Thyroid gland (tissue), 4 donors: Measurements from ENCODE around the gene MYL11. TPM values are rescaled to one million over a fixed set of nuclear protein-coding genes. Genes with fewer than 3 reads are reported as not detected.
"Not testable (repeated sequence)": the region's sequence is repeated elsewhere in the genome, so short reads cannot be mapped to it uniquely, and the experiment has no call there.

Experiments
- DNase-seq, 2 donors: peaks; one replicate each; pipeline ENCODE4 v3.0.0-alpha.2; 2019
- H3K27ac ChIP-seq, 3 donors: fragments of 200-600 bp; sonication (generic); 1 replicate in 2 of 3; 2 replicates in 1 of 3; pipeline ENCODE4 v1.5.1; 2016 to 2019; ENCODE audit warnings: mild to moderate bottlenecking in 1 of 3, moderate library complexity in 1 of 3
- H3K27me3 ChIP-seq: fragments of 200-600 bp; sonication (generic); one replicate; pipeline ENCODE4 v1.5.1; 2019
- H3K36me3 ChIP-seq, 2 donors: fragments of 200-600 bp; sonication (generic); one replicate each; pipeline ENCODE4 v1.5.1; 2016 to 2019
- H3K4me1 ChIP-seq, 2 donors: fragments of 200-600 bp; sonication (generic); one replicate each; pipeline ENCODE4 v1.5.1; 2017 to 2019
- H3K4me3 ChIP-seq, 3 donors: fragments of 200-600 bp; sonication (generic); replicated peaks in 1 of 3; 1 replicate in 2 of 3; 2 replicates in 1 of 3; pipeline ENCODE4 v1.5.1; 2016; ENCODE audit warnings: mild to moderate bottlenecking in 1 of 3
- H3K9me3 ChIP-seq: fragments of 200-600 bp; sonication (generic); one replicate; pipeline ENCODE4 v1.5.1; 2017
- POLR2A ChIP-seq, 2 donors: fragments of 450-650 bp; IDR thresholded peaks; one replicate each; pipeline ENCODE4 v1.6.1; 2017; ENCODE audit warnings: antibody characterized with exemption in 2 of 2, mild to moderate bottlenecking in 2 of 2, moderate library complexity in 1 of 2
- WGBS, 2 donors: methylation state at CpG; one replicate each; pipeline ENCODE4 v1.1.5; 2017; 5-methylcytosine and 5-hydroxymethylcytosine counted together
- intact Hi-C: fragments of 100-400 bp; cut with DNase I; formaldehyde crosslinking; loops from one replicate; pipeline ENCODE4 v1.15.1; 2023
- total RNA-seq, 4 donors: library from RNA; depleted of rRNA; stranded (reverse); fragments of >200 nt; gene quantifications; one replicate each; pipeline ENCODE4 v1.2.3, GENCODE V29; 2016
- TF ChIP-seq, protein P1 (sequence below), 6 experiments: fragments of 200-600 bp in 3 of 6; fragments of 450-650 bp in 3 of 6; sonication (generic) in 3 of 6; IDR thresholded peaks; one replicate each; pipeline ENCODE4 v1.5.1; 2016 to 2019; ENCODE audit warnings: antibody characterized with exemption in 6 of 6, mild to moderate bottlenecking in 2 of 6, inconsistent platforms in 1 of 6, moderate library complexity in 1 of 6

The MYL11 gene
- total RNA-seq, 4 donors from 2014 or later, result not detected

DNA sequence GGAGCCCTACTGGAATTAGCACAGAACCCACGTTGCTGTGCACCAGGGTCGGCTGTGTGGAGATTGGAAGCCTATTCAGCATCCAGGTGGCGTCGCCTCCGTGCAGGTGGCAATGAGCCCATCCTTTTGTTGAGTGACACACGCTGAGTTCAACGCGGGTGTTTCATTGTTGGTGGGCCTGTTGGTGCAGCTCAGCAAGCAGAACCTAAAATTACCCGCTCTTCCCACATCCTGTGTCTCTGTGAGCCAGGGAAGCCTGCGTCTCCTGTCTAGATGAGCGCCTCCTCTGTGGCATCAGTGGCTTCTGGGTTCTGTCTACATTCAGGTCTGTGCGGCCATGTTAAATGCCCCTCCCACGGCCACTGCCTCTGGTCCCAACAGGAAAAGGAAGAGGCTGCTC, 34.0 kb upstream of the MYL11 start:
- peaks cover 5% of the 10 kb centered on the region in 2 donors for H3K4me1 ChIP-seq
- H3K27me3 ChIP-seq, result no peaks in the 10 kb centered on the region
- no peaks in the 10 kb centered on the region for H3K9me3 ChIP-seq
- no peak overlapping the region for H3K27ac ChIP-seq
- 90 to 96% methylated on average over 11 to 13 of the region's 13 CpGs for WGBS, 2 donors
- DNase-seq, result no peak
- no peaks in the 10 kb centered on the region for H3K36me3 ChIP-seq
- intact Hi-C loops, result no loop called here
- TF ChIP-seq, protein P1, sequence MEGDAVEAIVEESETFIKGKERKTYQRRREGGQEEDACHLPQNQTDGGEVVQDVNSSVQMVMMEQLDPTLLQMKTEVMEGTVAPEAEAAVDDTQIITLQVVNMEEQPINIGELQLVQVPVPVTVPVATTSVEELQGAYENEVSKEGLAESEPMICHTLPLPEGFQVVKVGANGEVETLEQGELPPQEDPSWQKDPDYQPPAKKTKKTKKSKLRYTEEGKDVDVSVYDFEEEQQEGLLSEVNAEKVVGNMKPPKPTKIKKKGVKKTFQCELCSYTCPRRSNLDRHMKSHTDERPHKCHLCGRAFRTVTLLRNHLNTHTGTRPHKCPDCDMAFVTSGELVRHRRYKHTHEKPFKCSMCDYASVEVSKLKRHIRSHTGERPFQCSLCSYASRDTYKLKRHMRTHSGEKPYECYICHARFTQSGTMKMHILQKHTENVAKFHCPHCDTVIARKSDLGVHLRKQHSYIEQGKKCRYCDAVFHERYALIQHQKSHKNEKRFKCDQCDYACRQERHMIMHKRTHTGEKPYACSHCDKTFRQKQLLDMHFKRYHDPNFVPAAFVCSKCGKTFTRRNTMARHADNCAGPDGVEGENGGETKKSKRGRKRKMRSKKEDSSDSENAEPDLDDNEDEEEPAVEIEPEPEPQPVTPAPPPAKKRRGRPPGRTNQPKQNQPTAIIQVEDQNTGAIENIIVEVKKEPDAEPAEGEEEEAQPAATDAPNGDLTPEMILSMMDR (IDR thresholded peaks at IDR 0.05), result no peak
- no peak for TF ChIP-seq POLR2A (IDR thresholded peaks at IDR 0.05)
- H3K4me3 ChIP-seq, result no peak overlapping the region

DNA sequence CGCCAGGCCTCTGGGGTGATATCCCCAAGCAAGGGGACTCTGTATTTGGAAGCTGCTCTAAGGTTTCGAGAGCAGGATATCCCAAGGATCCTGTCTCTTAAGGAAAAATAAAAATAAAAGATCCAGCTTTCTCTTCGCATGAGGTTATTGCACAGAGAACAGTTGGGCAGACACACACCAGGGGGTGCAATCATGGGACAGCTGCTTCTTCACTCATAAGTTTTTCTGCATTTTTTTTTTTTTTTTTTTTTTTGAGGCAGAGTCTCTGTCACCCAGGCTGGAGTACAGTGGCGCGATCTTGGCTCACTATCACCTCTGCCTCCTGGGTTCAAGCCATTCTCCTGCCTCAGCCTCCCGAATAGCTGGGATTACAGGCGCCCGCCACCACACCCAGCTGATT, 32.6 kb upstream of the MYL11 start:
- 92 to 97% methylated on average over 8 of the region's 8 CpGs for WGBS, 2 donors
- H3K27ac ChIP-seq, H3K9me3 ChIP-seq, H3K36me3 ChIP-seq, H3K4me1 ChIP-seq, H3K27me3 ChIP-seq, H3K4me3 ChIP-seq, intact Hi-C loops, DNase-seq: not testable (repeated sequence)

DNA sequence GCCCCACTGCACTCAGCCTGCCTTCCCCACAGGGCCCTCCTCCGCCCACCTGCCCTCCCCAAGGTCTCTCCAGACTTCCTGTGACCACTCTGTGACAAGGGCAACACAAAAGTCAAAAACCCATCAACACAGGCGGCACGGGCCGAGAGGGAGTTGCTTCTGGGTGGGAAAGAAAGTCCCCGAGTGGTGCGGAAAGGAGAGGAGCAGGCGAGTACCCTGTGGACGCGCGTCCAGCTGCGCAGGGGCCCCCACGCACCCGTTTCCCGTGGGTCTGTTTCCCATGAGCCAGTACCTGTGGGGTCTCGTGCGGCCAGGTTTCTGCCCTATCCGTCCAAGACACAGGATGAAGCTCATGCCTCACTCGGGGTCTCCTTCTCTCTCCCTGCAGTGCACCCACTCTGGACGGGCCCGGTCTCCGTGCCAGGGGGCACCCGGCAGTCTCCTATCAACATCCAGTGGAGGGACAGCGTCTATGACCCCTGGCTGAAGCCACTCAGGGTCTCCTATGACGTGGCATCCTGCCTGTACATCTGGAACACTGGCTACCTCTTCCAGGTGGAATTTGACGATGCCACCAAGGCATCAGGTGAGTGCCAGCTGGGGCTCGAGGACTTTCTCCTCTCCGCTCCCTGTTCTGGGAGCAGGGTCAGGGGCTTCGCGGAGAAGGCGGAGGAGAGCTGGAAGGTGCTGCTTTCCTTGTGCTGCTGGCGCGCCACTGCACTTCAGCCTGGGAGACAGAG, 31.7 kb upstream of the MYL11 start:
- H3K9me3 ChIP-seq, result no peaks in the 10 kb centered on the region

DNA sequence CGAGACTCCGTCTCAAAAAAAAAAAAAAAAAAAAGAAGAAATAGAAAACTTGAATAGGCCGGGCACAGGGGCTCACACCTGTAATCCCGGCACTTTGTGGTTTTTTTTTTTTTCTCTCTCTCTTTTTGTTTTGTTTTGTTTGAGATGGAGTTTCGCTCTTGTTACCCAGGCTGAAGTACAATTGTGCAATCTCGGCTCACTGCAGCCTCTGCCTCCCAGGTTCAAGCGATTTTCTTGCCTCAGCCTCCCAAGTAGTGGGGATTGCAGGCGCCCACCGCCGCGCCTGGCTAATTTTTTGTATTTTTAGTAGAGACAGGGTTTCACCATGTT, 31.1 kb upstream of the MYL11 start:
- H3K4me3 ChIP-seq, intact Hi-C loops, DNase-seq, H3K36me3 ChIP-seq, H3K27me3 ChIP-seq, H3K9me3 ChIP-seq, H3K27ac ChIP-seq, H3K4me1 ChIP-seq: not testable (repeated sequence)
- WGBS, 2 donors, result 84 to 89% methylated on average over 11 of the region's 11 CpGs

More for the DNA sequence above, 31.7 kb upstream of the MYL11 start:
- Histone ChIP-seq H3K4me3 (no peak overlapping the region), H3K4me1 (no peaks in the 10 kb centered on the region), H3K27me3 (no peaks in the 10 kb centered on the region), H3K36me3 (no peaks in the 10 kb centered on the region), H3K27ac (no peak overlapping the region)
- WGBS, 2 donors, result 91 to 93% methylated on average over 24 to 32 of the region's 32 CpGs
- intact Hi-C loops, result no loop called here
- no peak for DNase-seq
- no peak for TF ChIP-seq POLR2A (IDR thresholded peaks at IDR 0.05)
- TF ChIP-seq, protein P1 (IDR thresholded peaks at IDR 0.05), result no peak

DNA sequence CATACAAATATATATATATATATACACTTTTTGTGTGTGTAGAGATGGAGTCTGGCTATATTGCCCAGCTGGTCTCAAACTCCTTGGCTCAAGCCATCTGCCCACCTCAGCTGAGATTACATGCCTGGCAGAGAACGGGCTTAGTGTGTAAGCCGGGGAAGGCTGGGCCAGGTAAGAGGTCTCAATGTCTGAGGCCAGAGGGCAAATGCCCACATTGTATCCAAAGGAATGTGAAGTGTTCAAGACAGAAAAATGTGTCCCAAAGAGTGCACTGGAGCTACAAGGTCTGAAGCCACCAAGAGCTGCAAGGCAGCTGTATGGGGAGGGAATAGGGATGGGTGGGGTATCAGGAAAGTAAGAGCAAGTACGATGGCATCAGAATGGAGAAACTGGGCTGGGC, 28.3 kb upstream of the MYL11 start:
- H3K36me3 ChIP-seq, result no peaks in the 10 kb centered on the region
- no peaks in the 10 kb centered on the region for H3K9me3 ChIP-seq
- no peak for DNase-seq
- peaks cover 9 to 14% of the 10 kb centered on the region in 2 donors for H3K4me1 ChIP-seq
- no peaks in the 10 kb centered on the region for H3K27me3 ChIP-seq
- no peak overlapping the region for H3K4me3 ChIP-seq
- 85 to 92% methylated on average over 3 of the region's 3 CpGs for WGBS, 2 donors
- TF ChIP-seq POLR2A (IDR thresholded peaks at IDR 0.05), result no peak
- TF ChIP-seq, protein P1 (IDR thresholded peaks at IDR 0.05), result no peak
- intact Hi-C loops, result no loop called here
- no peak overlapping the region for H3K27ac ChIP-seq

DNA sequence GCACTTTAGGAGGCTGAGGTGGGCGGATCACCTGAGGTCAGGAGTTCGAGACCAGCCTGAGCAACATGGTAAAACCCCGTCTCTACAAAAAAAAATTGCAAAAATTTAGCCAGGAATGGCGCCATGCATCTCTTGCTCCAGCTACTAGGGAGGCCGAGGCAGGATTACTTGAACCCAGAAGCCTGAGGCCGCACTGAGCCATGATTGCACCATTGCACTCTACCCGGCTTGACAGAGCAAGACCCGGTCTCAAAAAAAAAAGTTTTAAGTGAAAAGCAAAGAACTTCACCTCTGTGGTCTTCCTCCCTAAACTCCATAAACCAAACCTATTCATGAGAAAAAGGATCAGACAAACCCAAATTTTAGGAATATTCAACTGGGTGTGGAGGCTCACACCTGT, 26.5 kb upstream of the MYL11 start:
- 95 to 97% methylated on average over 8 of the region's 8 CpGs for WGBS, 2 donors
- H3K27ac ChIP-seq, result no peak overlapping the region
- intact Hi-C loops, result no loop called here
- no peaks in the 10 kb centered on the region for H3K27me3 ChIP-seq
- peaks cover 2 to 5% of the 10 kb centered on the region in 2 donors for H3K36me3 ChIP-seq
- no peaks in the 10 kb centered on the region for H3K9me3 ChIP-seq
- H3K4me3 ChIP-seq, result no peak overlapping the region
- TF ChIP-seq POLR2A (IDR thresholded peaks at IDR 0.05), result no peak
- TF ChIP-seq, protein P1 (IDR thresholded peaks at IDR 0.05), result no peak
- no peak for DNase-seq
- H3K4me1 ChIP-seq, result peaks cover 24 to 32% of the 10 kb centered on the region in 2 donors
